ES-I3 (cell line): ENCODE results near the gene ARNT2.

ENCODE experiments used
- H3K36me3 ChIP-seq: 2 replicates; pipeline ENCODE4 v1.6.1; 2013; ENCODE audit warnings: mild to moderate bottlenecking, low read length, control low read depth, moderate library complexity; ENCODE audit not compliant: insufficient read depth
- H3K4me1 ChIP-seq: 2 replicates; pipeline ENCODE4 v1.6.1; 2013; ENCODE audit warnings: mild to moderate bottlenecking, control low read depth, low read length; ENCODE audit not compliant: insufficient read depth
- H3K9ac ChIP-seq: 2 replicates; pipeline ENCODE4 v1.6.1; 2013; ENCODE audit warnings: low read depth, mild to moderate bottlenecking, low read length, moderate library complexity
- H3K9me3 ChIP-seq: 2 replicates; pipeline ENCODE4 v1.6.1; 2013; ENCODE audit warnings: mild to moderate bottlenecking, low read length, moderate library complexity; ENCODE audit not compliant: control insufficient read depth, insufficient read depth

The ARNT2 gene

DNA sequence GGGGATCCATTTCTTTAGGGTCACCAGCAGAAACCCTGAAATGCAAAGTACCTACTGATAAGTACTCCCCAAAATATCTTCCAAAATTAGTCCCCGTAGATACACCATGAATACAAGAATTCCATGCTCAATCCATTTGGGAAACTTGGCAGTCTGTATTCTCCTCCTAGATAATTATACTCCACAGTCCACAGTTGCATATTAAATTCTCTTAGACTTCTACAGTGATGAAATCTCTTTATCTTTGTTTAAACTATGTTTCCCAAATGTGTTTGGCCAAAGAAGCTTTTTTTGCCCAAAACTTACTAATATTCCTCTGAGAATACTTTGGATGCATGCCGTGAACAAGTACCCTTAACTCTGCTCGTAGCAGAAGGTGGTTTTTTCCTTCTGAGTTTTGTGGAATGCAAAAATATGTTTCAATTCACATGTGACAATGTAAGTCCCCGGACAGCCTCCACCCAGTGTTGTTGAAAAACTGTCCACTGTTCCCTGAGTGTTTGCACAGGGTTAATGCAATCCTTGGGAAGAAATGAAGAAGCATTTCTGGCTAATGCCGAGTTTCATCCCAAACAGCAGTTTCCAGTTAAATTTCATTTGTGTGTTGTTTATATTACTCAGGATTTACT lies 126.7 kb downstream of the ARNT2 start:
- H3K9ac ChIP-seq: no peak overlapping the region
- no peaks in the 10 kb centered on the region for H3K36me3 ChIP-seq
- no peaks in the 10 kb centered on the region for H3K4me1 ChIP-seq
- peaks cover 5% of the 10 kb centered on the region for H3K9me3 ChIP-seq

DNA sequence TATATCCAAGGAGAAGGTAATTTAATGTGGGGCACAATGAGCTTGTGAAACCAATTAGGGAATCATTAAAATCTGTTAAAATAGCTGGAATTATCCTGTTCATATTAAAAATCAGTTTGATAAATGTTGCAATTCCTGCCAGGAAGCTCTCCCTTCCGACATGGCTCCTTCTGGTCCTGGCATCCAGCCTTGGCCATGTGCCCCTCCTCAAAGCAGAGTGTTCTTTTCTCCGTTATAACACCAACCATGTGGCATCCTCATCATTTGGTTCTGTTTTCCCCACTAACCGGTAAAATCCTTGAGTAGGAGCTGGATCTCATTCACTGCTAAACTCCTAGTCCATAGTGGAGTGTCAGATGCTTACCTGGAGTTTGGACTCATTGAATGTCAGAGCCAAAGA lies 127.2 kb downstream of the ARNT2 start:
- Histone ChIP-seq H3K36me3 (no peaks in the 10 kb centered on the region), H3K9ac (no peak overlapping the region)

DNA sequence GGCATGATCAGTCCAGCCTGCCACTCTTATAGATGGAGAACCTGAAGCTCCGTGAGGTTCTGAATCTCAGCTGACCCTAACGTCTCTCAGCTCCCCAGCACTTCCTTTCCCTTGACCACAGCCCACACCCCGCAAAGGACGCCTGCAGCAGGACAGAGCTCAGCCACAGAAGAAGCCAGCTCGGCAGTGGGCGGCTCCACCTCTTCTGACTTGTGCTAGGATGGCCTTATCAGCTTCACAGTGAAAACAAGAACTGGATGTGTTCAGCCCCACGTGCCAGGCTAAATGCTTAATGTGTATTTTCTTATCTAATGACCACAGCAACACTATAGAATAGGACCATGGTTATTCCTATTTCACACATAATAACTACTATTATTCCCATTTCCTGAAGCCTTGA lies 127.6 kb downstream of the ARNT2 start:
- H3K9ac ChIP-seq: no peak overlapping the region
- no peaks in the 10 kb centered on the region for H3K4me1 ChIP-seq
- no peaks in the 10 kb centered on the region for H3K36me3 ChIP-seq
- peaks cover 5% of the 10 kb centered on the region for H3K9me3 ChIP-seq

More for the DNA sequence above, 127.2 kb downstream of the ARNT2 start:
- peaks cover 5% of the 10 kb centered on the region for H3K9me3 ChIP-seq
- H3K4me1 ChIP-seq: no peaks in the 10 kb centered on the region

- Histone ChIP-seq H3K36me3 (no peaks in the 10 kb centered on the region), H3K4me1 (no peaks in the 10 kb centered on the region), H3K9me3 (peaks cover 5% of the 10 kb centered on the region), H3K9ac (no peak overlapping the region)
These were observed 129.7 kb downstream of the ARNT2 start for GRCh38 chr15:80533790-80534333.

GRCh38 chr15:80536231-80536630 lies 132.0 kb downstream of the ARNT2 start:
- Histone ChIP-seq H3K9me3 (peaks cover 5% of the 10 kb centered on the region), H3K36me3 (no peaks in the 10 kb centered on the region), H3K4me1 (no peaks in the 10 kb centered on the region), H3K9ac (no peak overlapping the region)

GRCh38 chr15:80536716-80537115 lies 132.5 kb downstream of the ARNT2 start:
- Histone ChIP-seq H3K9me3 (peaks cover 5% of the 10 kb centered on the region), H3K9ac (no peak overlapping the region), H3K36me3 (no peaks in the 10 kb centered on the region), H3K4me1 (no peaks in the 10 kb centered on the region)

- Histone ChIP-seq H3K9ac (no peak overlapping the region), H3K9me3 (no peaks in the 10 kb centered on the region), H3K4me1 (peaks cover under 1% of the 10 kb centered on the region; the same call in 1 of the 2 replicates), H3K36me3 (no peaks in the 10 kb centered on the region)
These were observed 140.9 kb downstream of the ARNT2 start for GRCh38 chr15:80545078-80545477.

DNA sequence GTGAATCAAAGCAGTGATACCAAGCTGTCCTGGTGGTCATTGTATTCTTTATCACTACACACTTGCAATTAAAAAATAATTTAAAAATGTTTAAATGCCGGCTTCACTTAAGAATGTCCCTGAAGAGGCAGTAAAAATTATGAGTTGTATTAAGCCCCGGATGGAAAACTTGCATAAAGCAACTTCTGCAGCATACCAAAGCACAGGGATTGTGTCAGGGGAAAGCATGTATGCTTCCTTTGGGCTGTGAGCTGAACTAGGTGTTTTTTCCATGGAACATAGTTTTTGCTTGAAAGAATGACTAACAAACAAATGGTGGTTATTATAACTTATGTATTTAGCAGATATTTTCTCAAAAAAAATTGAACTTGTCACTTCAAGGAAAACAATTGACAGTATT lies 143.1 kb downstream of the ARNT2 start:
- Histone ChIP-seq H3K4me1 (peaks cover 3% of the 10 kb centered on the region; the same call in 1 of the 2 replicates), H3K9me3 (no peaks in the 10 kb centered on the region), H3K36me3 (no peaks in the 10 kb centered on the region), H3K9ac (no peak overlapping the region)

GRCh38 chr15:80549191-80549590 lies 145.0 kb downstream of the ARNT2 start:
- no peak overlapping the region for H3K9ac ChIP-seq
- H3K9me3 ChIP-seq: no peaks in the 10 kb centered on the region
- no peaks in the 10 kb centered on the region for H3K36me3 ChIP-seq
- H3K4me1 ChIP-seq: peaks cover 3% of the 10 kb centered on the region; the same call in 1 of the 2 replicates

- H3K9ac ChIP-seq: no peak overlapping the region
- H3K9me3 ChIP-seq: no peaks in the 10 kb centered on the region
- H3K36me3 ChIP-seq: no peaks in the 10 kb centered on the region
- H3K4me1 ChIP-seq: peaks cover 3% of the 10 kb centered on the region; the same call in 1 of the 2 replicates
These were observed 145.5 kb downstream of the ARNT2 start for GRCh38 chr15:80549654-80550053.

- H3K9ac ChIP-seq: no peak overlapping the region
- peaks cover 3% of the 10 kb centered on the region; the same call in 1 of the 2 replicates for H3K4me1 ChIP-seq
- H3K9me3 ChIP-seq: no peaks in the 10 kb centered on the region
- H3K36me3 ChIP-seq: no peaks in the 10 kb centered on the region
These were observed 146.2 kb downstream of the ARNT2 start for GRCh38 chr15:80550219-80550907.

DNA sequence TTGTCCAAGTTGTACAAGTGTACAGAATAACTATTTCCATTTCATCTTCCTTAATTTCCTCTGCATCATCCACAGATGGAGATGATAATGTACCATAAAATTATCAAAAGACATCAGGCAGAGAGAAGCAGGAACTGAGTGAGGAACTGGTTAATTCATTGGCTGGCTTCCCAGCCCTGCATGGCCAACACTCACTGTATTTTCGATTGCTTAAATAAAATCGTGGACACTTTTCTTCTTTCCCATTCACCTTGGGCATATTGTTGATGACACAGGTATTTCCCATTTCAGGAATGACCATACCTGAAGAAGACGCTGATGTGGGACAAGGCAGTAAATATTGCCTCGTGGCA lies 146.7 kb downstream of the ARNT2 start:
- Histone ChIP-seq H3K36me3 (no peaks in the 10 kb centered on the region), H3K9ac (no peak overlapping the region), H3K4me1 (peaks cover 3% of the 10 kb centered on the region; the same call in 1 of the 2 replicates), H3K9me3 (no peaks in the 10 kb centered on the region)

DNA sequence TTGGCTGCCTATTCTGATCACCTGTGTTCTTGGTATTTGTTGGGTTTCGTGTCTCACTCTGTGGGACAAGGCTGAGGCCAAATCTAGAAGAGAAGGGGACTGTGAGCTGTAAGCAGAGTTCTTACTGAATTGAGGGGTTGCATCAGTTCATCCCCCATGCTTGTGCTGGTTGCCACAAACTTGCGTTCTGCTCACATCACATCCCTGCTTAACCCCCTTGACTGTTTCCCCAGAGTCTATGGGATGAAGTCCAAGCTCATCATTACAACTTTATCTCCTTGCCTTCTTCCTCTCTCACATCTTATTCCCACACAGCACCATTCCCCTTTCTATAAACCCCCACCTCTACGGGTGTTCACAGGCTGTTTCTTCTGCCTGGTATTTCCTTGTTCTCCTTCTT lies 147.2 kb downstream of the ARNT2 start:
- no peak overlapping the region for H3K9ac ChIP-seq
- peaks cover 3% of the 10 kb centered on the region; the same call in 1 of the 2 replicates for H3K4me1 ChIP-seq
- H3K9me3 ChIP-seq: no peaks in the 10 kb centered on the region
- no peaks in the 10 kb centered on the region for H3K36me3 ChIP-seq

GRCh38 chr15:80554560-80554959 lies 150.4 kb downstream of the ARNT2 start:
- Histone ChIP-seq H3K4me1 (peaks cover 3% of the 10 kb centered on the region; the same call in 1 of the 2 replicates), H3K36me3 (no peaks in the 10 kb centered on the region), H3K9ac (no peak overlapping the region), H3K9me3 (no peaks in the 10 kb centered on the region)
